Activated T-cell treated with anti-CD3 and anti-CD28 coated beads, Interleukin-2, amount 50 U/mL, for 72 hours (primary cell): ENCODE measurements around the gene DOP1B. TPM values are rescaled to one million over a fixed set of nuclear protein-coding genes. Genes with fewer than 3 reads are reported as not detected.

Experiments
- ATAC-seq, 2 donors: fragments of 150-1000 bp; cut with Tn5 transposase; replicated peaks in 1 of 2; 2 replicates each; pipeline ENCODE4 v1.10.0; 2021; ENCODE audit warnings: moderate library complexity in 2 of 2, mild to moderate bottlenecking in 1 of 2
- DNase-seq, 2 donors: peaks; one replicate each; pipeline ENCODE4 v3.0.0; 2021 to 2022; ENCODE audit warnings: mixed read lengths in 1 of 2
- H3K27ac Mint-ChIP-seq: one replicate; pipeline ENCODE4 v1.8.0; 2022; ENCODE audit warnings: mild to moderate bottlenecking, moderate library complexity, mixed read lengths
- H3K27me3 Mint-ChIP-seq: one replicate; pipeline ENCODE4 v1.8.0; 2022; ENCODE audit warnings: low read depth, mixed read lengths
- H3K36me3 Mint-ChIP-seq, 2 donors: one replicate each; pipeline ENCODE4 v1.8.0; 2022; ENCODE audit warnings: mixed read lengths in 2 of 2, mild to moderate bottlenecking in 1 of 2; ENCODE audit not compliant: insufficient read depth in 2 of 2
- H3K4me1 Mint-ChIP-seq: one replicate; pipeline ENCODE4 v1.8.0; 2022; ENCODE audit warnings: low read depth, mixed read lengths
- H3K4me3 Mint-ChIP-seq, 2 donors: one replicate each; pipeline ENCODE4 v1.8.0; 2022; ENCODE audit warnings: mild to moderate bottlenecking in 2 of 2, mixed read lengths in 2 of 2, moderate library complexity in 2 of 2
- H3K9me3 Mint-ChIP-seq, 2 donors: one replicate each; pipeline ENCODE4 v1.8.0; 2022; ENCODE audit warnings: mixed read lengths in 2 of 2
- total RNA-seq, 2 donors: library from RNA; stranded (reverse); gene quantifications; one replicate each; pipeline ENCODE4 v1.2.3, GENCODE V29; 2022

Gene DOP1B
- total RNA-seq, 2 donors from 2014 or later = 18.6 to 20.1 TPM

DNA sequence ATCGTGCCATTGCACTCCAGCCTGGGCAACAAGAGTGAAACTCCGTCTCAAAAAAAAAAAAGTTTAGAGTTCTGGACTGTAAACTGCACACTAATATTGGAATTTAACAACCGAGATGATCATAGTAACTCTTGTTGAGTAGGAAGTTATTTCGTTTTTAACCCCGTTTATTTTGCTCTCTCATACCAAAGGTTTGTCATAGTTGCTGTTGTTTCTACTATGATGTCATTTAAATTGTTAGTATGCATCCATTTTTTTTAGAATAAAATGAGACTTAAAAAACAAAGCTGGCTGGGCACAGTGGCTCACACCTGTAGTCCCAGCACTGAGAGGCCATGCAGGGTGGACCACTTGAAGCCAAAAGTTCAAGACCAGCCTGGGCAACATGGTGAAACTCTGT lies 49.3 kb downstream of the DOP1B start:
- ATAC-seq = no peak
- Mint-ChIP-seq H3K36me3 (peaks cover 1 to 2% of the 10 kb centered on the region in 2 donors), H3K4me3 (no peak overlapping the region), H3K27me3 (no peaks in the 10 kb centered on the region), H3K9me3 (no peaks in the 10 kb centered on the region), H3K4me1 (peaks cover 38% of the 10 kb centered on the region), H3K27ac (no peak overlapping the region)
- no peak for DNase-seq

Other genes starting within 250 kb of the DOP1B start
- 10 to 100 TPM; 14.0 to 16.7 TPM for gene SETD4, start 96.3 kb upstream of the DOP1B start, total RNA-seq
- 10 to 100 TPM; 17.0 to 38.5 TPM for gene CBR1, start 86.8 kb upstream of the DOP1B start, total RNA-seq
- gene CBR3, start 21.7 kb upstream of the DOP1B start, total RNA-seq = 10 to 100 TPM; 13.0 to 19.2 TPM
- gene MORC3, start 163.4 kb downstream of the DOP1B start, total RNA-seq = 10 to 100 TPM; 30.2 to 32.7 TPM
- gene CHAF1B, start 228.6 kb downstream of the DOP1B start, total RNA-seq = 10 to 100 TPM; 26.0 to 35.1 TPM